ENCODE results near the gene CDR2L. TPM values are rescaled to one million over a fixed set of nuclear protein-coding genes. Genes with fewer than 3 reads are reported as not detected.
A peak's percentile ranks its signal among the peaks of the same experiment; 100 is the strongest.
"Not testable (repeated sequence)": the region's sequence is repeated elsewhere in the genome, so short reads cannot be mapped to it uniquely, and the experiment has no call there.

The CDR2L gene
- total RNA-seq, 1 donor from 2014 or later: 52.3 TPM

DNA sequence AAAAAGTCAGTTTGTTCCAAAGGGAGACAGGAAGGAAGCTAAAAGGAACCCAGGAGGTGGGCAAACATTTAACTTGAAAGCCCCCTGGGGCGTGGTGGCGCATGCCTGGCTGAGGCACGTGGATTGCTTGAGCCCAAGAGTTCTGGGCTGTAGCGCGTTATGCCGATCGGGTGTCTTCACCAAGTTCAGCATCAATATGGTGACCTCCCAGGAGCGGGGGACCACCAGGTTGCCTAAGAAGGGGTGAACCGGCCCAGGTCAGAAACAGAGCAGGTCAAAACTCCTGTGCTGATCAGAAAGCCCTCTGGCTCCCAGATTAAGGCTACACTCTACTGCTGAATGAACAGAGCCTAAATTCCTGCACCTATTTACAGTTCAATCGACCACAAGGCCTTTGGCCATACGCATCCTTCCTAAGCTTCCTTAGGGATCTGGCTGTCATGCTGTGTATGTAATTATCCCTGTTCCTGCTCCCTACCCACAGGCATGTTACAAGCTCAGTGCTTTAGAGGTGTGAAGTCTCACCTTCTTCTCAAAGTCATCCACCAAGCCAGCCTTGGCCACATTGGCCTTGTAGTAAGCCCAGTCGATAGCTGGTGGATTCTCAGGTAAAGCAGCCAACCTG is 54.3 kb downstream of the CDR2L start:
- no peaks in the 10 kb centered on the region for H3K27me3 ChIP-seq (ENCODE audit: control insufficient read depth, insufficient read depth, low read length)
- no peak overlapping the region for H3K4me3 ChIP-seq (ENCODE audit: low read depth, low read length)
- TF ChIP-seq, protein P1, sequence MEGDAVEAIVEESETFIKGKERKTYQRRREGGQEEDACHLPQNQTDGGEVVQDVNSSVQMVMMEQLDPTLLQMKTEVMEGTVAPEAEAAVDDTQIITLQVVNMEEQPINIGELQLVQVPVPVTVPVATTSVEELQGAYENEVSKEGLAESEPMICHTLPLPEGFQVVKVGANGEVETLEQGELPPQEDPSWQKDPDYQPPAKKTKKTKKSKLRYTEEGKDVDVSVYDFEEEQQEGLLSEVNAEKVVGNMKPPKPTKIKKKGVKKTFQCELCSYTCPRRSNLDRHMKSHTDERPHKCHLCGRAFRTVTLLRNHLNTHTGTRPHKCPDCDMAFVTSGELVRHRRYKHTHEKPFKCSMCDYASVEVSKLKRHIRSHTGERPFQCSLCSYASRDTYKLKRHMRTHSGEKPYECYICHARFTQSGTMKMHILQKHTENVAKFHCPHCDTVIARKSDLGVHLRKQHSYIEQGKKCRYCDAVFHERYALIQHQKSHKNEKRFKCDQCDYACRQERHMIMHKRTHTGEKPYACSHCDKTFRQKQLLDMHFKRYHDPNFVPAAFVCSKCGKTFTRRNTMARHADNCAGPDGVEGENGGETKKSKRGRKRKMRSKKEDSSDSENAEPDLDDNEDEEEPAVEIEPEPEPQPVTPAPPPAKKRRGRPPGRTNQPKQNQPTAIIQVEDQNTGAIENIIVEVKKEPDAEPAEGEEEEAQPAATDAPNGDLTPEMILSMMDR (IDR thresholded peaks at IDR 0.05; ENCODE audit: insufficient read depth, low read length, poor library complexity, severe bottlenecking): no peak
- no peak for DNase-seq (ENCODE audit: low read depth)
- H3K36me3 ChIP-seq (ENCODE audit: control insufficient read depth, insufficient read depth, low read length): peaks cover 1% of the 10 kb centered on the region

DNA sequence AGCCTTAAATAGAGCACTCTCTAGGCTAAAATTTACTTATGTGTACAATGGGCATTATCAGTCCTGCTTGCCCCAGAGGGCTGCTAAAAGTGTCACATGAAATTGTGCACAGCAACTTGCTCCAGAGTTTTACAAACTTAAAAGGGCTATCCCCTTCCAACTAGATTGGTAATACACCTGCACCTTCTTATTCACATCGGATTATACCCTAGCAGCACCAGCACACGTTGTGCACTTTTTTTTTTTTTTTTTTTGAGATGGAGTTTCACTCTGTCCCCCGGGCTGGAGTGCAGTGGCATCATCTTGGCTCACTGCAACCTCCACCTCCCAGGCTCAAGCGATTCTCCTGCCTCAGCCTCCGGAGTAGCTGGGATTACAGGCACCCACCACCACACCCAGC is 56.4 kb downstream of the CDR2L start:
- H3K27me3 ChIP-seq (ENCODE audit: control insufficient read depth, insufficient read depth, low read length); DNase-seq (ENCODE audit: low read depth); H3K4me3 ChIP-seq (ENCODE audit: low read depth, low read length); H3K36me3 ChIP-seq (ENCODE audit: control insufficient read depth, insufficient read depth, low read length): not testable (repeated sequence)

GRCh38 chr17:75044716-75045115 is 57.3 kb downstream of the CDR2L start:
- no peak for DNase-seq (ENCODE audit: low read depth)
- H3K4me3 ChIP-seq (ENCODE audit: low read depth, low read length): no peak overlapping the region
- TF ChIP-seq, protein P1 (IDR thresholded peaks at IDR 0.05; ENCODE audit: insufficient read depth, low read length, poor library complexity, severe bottlenecking): no peak
- peaks cover 1% of the 10 kb centered on the region for H3K36me3 ChIP-seq (ENCODE audit: control insufficient read depth, insufficient read depth, low read length)
- no peaks in the 10 kb centered on the region for H3K27me3 ChIP-seq (ENCODE audit: control insufficient read depth, insufficient read depth, low read length)

DNA sequence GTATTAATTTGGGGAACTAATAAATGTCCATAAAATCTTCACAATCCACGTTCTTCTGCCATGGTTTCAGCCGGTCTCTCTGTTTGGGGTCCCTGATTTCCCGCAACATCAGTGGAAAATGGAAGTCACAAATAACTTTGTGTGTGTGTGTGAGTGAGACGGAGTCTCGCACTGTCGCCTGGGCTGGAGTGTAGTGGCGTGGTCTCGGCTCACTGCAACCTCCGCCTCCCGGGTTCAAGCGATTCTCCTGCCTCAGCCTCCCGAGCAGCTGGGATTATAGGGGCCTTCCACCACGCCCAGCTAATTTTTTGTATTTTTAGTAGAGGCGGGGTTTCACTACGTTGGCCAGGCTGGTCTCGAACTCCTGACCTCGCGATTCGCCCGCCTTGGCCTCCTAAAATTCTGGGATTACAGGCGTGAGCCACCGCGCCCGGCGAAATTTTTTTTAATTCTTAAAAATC is 58.5 kb downstream of the CDR2L start:
- H3K27me3 ChIP-seq (ENCODE audit: control insufficient read depth, insufficient read depth, low read length); H3K36me3 ChIP-seq (ENCODE audit: control insufficient read depth, insufficient read depth, low read length); DNase-seq (ENCODE audit: low read depth): not testable (repeated sequence)
- peak overlapping the region; percentile 100 for H3K4me3 ChIP-seq (ENCODE audit: low read depth, low read length)

DNA sequence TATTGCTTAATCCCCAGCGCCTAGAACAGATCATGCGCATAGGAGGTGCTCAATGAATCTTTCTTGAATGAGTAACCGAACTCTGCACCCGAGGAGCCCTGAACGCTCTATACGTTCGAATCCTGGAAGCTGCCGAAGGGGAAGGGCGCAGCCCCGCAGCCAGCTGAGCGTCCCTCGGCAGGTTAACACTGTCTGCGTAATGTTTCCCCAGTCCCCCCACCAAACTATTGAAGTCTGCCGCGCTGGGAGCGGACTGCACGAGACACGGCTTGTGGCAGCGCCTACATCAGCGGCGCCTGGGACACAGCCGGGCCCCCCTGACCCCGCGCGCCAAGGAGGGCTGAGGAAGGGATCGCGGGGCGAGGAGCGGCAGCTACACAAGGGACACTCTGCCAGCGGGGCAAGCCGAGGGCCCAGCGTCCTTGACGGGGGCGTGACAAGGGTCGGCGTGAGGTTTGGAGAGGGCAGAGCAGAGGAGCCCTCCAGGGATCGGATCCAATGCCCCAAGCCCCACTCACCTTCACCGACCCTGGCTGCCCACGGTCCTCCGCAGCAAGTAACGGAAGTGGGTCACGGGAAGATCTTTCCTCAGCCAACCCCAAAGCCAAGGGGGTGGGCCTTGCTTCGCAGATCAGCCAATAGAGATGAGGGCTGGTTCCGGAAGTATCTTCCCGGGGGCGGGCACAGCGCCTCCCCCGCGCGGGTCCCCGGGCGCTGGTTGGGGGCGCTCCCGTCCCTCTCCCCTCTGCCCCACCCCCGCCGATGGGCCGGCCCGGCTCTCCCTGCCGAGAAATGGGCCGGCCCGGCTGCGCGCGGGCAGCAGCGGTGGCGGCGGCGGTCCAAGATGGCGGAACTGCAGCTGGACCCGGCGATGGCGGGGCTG is 59.2 kb downstream of the CDR2L start, which contains the start of the genes ATP5PD and KCTD2:
Gene ATP5PD, minus strand, starts transcription at position 563 of the 883 bp plus-strand sequence. CDS start 4,319 bp downstream, outside the sequence.
Gene KCTD2, plus strand, starts transcription at position 819 of the 883 bp plus-strand sequence. Its CDS starts 26 bp downstream, at position 845.
- peak within 1 kb of the TSS; percentile 100 for H3K4me3 ChIP-seq (ENCODE audit: low read depth, low read length)
- peaks cover 1% of the 10 kb centered on the region for H3K36me3 ChIP-seq (ENCODE audit: control insufficient read depth, insufficient read depth, low read length)
- TF ChIP-seq, protein P1 (IDR thresholded peaks at IDR 0.05; ENCODE audit: insufficient read depth, low read length, poor library complexity, severe bottlenecking): no peak
- peak; percentile 82 for DNase-seq (ENCODE audit: low read depth)
- H3K27me3 ChIP-seq (ENCODE audit: control insufficient read depth, insufficient read depth, low read length): no peaks in the 10 kb centered on the region

- Histone ChIP-seq H3K27me3 (ENCODE audit: control insufficient read depth, insufficient read depth, low read length) (no peaks in the 10 kb centered on the region), H3K36me3 (ENCODE audit: control insufficient read depth, insufficient read depth, low read length) (no peaks in the 10 kb centered on the region), H3K4me3 (ENCODE audit: low read depth, low read length) (peak overlapping the region; percentile 100)
- TF ChIP-seq, protein P1 (IDR thresholded peaks at IDR 0.05; ENCODE audit: insufficient read depth, low read length, poor library complexity, severe bottlenecking): no peak
- DNase-seq (ENCODE audit: low read depth): no peak
Observed at GRCh38 chr17:75047398-75048098, 60.1 kb downstream of the CDR2L start.

All from kidney epithelial cell (primary cell).